Hypothalamus (tissue), 51 donors: ENCODE measurements around the gene P2RX3.

Experiments used
- DNase-seq, 51 donors: peaks; one replicate each; lab custom pipeline; 2025; lab: John Stamatoyannopoulos, UW

P2RX3 gene

GRCh38 chr11:57409321-57410100 lies 71.4 kb downstream of the P2RX3 start:
- DNase-seq: no peak

GRCh38 chr11:57410287-57410686 lies 72.1 kb downstream of the P2RX3 start:
- no peak for DNase-seq

DNA sequence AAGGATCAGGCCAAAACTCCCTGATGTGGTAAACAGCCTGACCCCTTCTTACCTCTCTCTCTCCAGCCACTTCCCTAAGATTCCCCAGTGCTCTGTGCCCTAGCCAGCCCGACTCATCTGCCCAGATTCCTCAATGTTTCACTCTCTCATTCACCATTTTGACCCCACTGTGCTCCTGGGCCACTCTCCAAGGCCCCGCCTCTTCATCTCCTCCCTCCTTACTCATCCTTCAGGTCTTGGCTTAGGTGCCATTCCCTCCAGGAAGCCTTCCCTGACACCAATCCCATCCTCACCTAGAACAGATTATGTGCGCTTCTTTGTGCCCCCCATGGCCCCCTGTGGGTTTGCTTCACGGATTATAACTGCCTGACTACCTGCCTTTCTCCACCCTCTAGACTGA lies 75.5 kb downstream of the P2RX3 start:
- no peak for DNase-seq

GRCh38 chr11:57414612-57415212 lies 76.6 kb downstream of the P2RX3 start:
- no peak for DNase-seq

DNA sequence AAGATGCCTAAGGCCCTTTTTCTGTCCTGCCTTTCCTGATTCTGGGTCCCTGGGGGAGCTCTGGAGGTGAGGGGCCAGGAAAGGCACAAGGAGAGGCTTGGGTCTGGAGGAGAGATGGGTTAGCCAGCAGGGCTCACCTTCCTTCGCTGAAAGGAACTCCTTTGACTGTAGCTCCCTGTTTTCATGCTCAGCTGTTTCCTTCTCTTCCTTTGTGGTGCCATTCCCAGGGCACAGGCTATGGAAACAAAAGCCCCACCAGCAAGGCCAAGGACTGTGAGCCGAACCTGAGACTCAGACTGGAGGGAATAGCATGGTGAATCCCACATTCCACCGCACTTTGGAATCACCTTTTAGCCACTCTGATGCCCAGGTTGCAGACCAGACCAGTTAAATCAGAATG lies 78.3 kb downstream of the P2RX3 start:
- DNase-seq: no peak

DNA sequence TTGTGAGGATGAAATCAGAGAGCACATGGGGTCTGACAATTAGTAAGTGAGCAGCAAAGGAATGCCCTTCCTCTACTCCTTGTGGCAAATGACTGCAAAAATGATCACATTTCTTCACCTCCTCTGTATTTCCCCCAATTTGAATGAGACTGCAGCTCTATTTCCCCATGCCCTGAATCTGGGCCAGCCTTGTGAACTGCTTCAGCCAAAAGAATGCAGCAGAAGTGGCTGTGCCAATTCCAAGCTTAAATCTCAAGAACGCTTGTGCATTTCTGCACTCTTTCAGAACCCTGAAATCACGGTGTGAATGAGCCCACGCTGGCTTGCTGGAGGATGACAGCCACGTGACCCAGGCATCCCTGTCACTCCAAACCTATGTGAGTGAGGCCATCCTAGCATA lies 78.9 kb downstream of the P2RX3 start:
- no peak for DNase-seq

DNA sequence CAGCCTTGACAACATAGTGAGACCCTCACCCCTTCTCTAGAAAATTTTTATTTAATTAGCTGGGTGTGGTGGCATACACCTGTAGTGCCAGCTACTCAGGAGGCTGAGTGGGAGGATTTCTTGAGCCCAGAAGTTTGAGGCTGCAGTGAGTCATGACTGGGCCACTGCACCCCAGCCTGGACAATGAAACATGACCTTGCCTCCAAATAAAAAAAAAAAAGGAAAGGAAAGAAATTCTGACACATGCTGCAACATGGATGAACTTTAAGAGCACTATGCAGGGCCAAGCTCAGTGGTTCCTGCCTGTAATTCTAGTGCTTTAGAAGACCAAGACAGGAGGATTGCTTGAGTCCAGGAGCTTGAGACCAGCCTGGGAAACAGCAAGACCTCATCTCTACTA lies 80.0 kb downstream of the P2RX3 start:
- no peak for DNase-seq

DNA sequence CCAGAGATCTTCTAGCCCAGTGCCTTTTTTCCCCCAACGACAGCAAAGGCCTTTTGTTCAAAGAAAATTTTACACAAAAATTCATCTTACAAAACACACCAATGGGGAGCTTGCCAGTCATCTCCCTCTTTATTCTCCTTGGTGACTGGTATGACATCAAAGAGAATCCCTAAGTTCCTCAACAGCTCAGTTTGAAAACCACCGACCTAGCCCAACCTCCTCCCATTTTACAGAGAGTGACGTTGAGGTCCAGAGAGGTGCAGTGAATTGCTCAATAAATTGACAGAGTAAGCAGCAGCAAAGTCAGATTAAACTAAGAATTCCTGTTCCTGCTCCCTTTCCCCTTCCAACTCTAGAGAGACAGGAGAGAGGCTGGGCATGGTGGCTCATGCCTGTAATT lies 81.0 kb downstream of the P2RX3 start:
- no peak for DNase-seq

GRCh38 chr11:57421066-57421465 lies 82.9 kb downstream of the P2RX3 start:
- no peak for DNase-seq

DNA sequence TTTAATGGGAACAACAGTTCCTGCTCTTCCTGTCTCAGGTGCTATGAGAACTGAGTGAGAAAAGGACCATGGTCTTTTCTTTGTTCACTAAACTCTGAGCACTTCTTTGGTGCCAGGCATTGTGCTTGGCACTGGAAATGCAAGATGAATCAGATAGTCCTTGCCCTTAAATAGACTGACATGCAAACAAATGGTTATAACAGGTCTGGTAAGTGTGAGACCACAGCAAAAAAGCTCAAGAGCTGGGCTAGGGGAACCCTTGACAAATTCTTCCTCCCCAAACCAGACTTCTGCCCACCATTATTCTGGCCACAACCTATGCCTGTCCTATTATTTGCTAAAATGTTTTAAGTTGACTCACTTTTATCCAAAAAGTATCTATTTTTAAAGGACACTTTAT lies 83.7 kb downstream of the P2RX3 start:
- DNase-seq: no peak
